Measurements from ENCODE around the gene FOXC1.

Gene FOXC1

DNA sequence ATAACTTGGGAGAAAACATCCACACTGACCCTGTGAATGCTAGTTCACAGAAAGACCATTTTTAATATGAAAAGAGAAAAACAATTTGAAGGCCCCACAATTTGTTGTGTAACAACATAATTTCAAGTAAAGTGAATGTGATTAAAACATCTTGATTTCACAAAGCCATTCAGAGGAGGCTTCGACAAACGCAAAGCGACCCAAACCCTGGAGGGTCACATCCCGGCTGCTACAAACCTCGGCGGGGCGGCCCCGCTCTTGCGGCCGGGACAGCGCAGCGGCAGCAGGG is 14.0 kb downstream of the FOXC1 start:
- no peak for DNase-seq (ENCODE audit: low spot score)

- DNase-seq (ENCODE audit: low spot score), result no peak
Measured at GRCh38 chr6:1624058-1624850, 14.5 kb downstream of the FOXC1 start.

- no peak for DNase-seq (ENCODE audit: low spot score)
Measured at GRCh38 chr6:1624851-1625781, 15.4 kb downstream of the FOXC1 start.

DNA sequence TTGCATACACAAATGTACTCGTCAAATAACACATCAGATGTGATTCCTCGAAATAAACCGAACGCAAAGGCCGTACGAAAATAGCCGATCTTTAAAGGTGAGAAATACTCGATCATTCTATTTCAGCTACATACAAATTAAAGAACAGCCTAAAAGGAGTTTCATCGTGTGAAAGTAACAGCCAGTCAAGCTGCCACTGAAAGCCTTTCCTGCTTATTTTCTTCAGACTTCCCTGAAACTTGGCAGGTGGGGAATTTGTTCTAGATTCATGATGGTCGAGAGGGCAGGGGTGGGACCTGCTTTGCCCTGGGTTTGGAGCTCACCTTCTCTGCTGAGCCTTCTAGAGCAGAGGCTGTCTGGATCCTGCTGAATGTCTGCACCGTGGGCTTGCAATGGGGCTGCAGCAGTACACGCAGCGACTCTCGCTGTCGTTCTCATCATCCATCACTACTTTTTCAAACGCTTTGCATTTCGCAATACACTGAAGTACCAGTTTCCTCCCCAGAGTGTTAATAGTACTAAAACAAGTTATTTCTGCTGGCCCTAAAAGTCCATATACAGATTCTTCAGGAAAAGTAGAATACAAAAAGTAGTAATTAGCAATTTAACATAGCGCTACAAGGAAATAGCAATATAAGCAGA is 16.2 kb downstream of the FOXC1 start:
- DNase-seq (ENCODE audit: low spot score), result no peak

- no peak for DNase-seq (ENCODE audit: low spot score)
Measured at GRCh38 chr6:1626481-1626880, 16.8 kb downstream of the FOXC1 start.

- no peak for DNase-seq (ENCODE audit: low spot score)
Measured at GRCh38 chr6:1627827-1628560, 18.3 kb downstream of the FOXC1 start.

DNA sequence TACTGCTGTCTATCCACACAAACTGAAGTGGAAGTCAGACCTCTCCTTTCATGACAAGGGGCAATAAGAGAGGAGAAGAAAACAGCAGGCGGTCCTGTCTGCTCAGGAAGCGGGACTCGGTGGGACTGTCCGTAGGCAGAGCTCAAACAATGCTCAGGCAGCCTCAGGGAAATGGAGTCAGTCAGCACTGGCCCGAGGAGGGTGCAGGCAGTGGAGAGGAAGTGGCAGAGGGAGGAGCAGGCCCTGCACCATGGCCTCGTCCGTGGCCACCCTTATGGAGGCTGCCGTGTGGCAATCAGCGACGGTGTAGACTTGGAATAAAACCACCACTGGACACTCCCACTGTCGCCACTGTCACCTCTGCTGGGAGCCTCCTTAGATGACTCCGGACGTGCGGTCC is 19.6 kb downstream of the FOXC1 start:
- DNase-seq (ENCODE audit: low spot score), result peak; percentile 30

GRCh38 chr6:1630212-1630770 is 20.6 kb downstream of the FOXC1 start:
- no peak for DNase-seq (ENCODE audit: low spot score)

- no peak for DNase-seq (ENCODE audit: low spot score)
Measured at GRCh38 chr6:1630771-1631217, 21.1 kb downstream of the FOXC1 start.

GRCh38 chr6:1631251-1631650 is 21.5 kb downstream of the FOXC1 start:
- no peak for DNase-seq (ENCODE audit: low spot score)

- peak; percentile 47 for DNase-seq (ENCODE audit: low spot score)
Measured at GRCh38 chr6:1633366-1634021, 23.8 kb downstream of the FOXC1 start.

- DNase-seq (ENCODE audit: low spot score), result no peak
Measured at GRCh38 chr6:1634081-1634480, 24.4 kb downstream of the FOXC1 start.

GRCh38 chr6:1635305-1636010 is 25.7 kb downstream of the FOXC1 start:
- peak; percentile 51 for DNase-seq (ENCODE audit: low spot score)

- no peak for DNase-seq (ENCODE audit: low spot score)
Measured at GRCh38 chr6:1636272-1636825, 26.6 kb downstream of the FOXC1 start.

DNA sequence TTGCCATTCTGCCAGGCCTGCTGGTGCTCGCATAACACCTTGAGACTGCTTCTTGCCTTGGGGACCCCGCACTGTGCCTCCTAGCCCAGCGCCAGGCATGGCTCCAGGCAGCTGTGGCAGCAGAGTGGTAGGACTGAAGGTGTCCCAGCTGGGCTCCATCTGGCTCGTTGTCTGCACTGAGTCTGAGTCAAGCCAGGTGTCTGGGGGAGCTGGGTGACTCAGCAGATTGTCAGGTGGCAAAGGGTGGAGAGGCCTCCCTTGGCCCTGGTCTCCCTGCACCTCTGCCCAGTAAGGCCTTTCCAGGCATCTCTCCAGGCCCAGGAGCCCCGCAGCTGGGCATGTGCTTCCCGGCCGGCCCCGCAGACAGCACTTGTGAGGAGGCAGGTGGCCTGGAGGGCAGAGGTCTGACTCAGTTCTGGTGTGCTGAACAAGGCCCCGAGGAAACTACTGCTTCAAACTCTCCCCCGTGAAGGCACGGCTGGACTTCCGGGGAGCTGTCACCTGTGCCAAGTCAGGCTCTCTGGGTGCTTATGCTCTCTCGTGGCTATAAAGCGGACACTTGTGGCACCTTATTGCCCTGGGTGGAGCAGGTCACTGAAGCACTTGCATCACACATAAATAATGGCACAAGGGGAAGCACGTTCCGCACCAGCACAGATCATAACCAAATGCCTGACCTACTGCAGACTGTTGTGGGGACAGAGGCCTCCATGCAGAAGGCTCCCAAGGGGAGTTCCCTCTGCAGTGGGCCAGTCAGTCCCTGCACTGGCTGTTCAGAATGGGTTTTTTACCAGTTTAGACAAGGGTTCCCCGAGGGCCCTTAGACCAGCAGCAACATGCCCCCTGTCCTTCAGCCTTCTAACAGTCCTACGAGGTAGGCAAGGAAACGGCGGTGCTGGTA is 27.5 kb downstream of the FOXC1 start:
- no peak for DNase-seq (ENCODE audit: low spot score)

GRCh38 chr6:1639430-1639829 is 29.7 kb downstream of the FOXC1 start:
- DNase-seq (ENCODE audit: low spot score), result no peak

GRCh38 chr6:1640476-1640875 is 30.8 kb downstream of the FOXC1 start:
- no peak for DNase-seq (ENCODE audit: low spot score)

- DNase-seq (ENCODE audit: low spot score), result no peak
Measured at GRCh38 chr6:1641343-1641885, 31.7 kb downstream of the FOXC1 start.

DNA sequence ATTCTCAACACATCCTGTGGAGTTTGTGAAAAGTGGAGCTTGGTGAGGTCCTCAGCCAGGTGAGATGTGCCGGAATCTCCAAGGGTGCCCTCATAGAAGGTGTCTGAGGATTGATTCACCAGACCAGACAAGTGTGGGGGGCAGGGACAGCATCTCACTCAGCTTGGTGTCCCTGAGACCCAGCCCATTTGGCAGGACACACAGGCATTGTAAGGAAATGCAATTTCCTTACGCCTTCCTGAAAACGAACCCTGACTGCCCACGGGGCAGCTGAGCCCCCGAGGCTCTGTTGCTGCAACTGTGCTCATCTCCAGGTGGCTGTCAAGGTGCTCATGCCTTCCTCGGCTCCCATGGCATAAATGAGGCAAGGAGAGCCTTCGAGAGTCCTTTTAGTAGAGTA is 33.4 kb downstream of the FOXC1 start:
- no peak for DNase-seq (ENCODE audit: low spot score)
